T follicular helper cell (primary cell): ENCODE measurements around the gene IRF2.

Source experiments
- DNase-seq: peaks from one replicate; pipeline ENCODE4 v3.0.0-alpha.2; 2020; ENCODE audit warnings: low read depth
- total RNA-seq, 2 experiments: gene quantifications; one replicate each; lab custom pipeline; 2026; lab: John Stamatoyannopoulos, UW

The IRF2 gene
- total RNA-seq = 56.6 to 73.9 reads per million in 2 experiments

DNA sequence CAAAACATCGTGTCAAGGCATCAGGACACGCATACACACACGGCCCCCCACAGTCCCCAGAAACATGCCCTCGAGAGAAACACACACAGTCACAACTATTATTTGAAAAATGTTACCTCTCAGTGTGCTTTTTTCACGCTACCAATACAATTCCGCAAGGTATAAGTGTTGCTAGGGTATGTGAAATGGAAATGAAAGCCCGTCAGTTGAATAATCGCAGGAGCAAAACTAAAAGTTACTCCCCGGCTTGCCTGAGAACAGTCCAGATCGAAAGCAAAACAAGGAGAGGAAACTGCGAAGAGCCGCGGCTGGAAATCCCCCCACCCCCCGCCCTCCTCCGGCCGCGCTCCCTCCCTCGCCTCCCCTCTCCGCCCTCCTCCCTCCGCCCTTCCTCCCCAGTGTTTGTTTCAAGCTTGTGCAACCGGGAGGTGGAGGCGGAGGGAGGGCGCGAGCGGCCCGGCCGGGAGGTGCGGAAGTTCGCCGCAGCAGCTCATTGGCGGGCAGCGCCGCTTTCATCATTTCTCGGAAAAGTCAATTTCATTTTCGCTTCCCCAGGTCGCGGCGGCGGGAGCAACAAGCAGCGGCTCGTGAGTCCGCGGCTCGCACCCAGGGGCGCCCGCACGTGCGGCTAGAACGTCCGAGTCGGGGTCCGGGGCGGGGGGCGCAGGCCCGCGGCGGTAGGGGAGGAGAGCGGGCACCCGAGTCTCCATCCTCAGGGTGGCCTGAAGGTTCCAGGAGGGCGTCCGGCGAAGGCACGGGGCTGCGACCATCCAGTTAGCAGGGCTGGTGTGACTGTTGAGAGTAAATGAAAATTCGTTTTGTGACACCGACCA lies at the start of gene IRF2:
Gene IRF2, minus strand, starts transcription at position 288 of the 833 bp plus-strand sequence. CDS start 45,486 bp downstream, outside the sequence.
- DNase-seq = peak; percentile 95

DNA sequence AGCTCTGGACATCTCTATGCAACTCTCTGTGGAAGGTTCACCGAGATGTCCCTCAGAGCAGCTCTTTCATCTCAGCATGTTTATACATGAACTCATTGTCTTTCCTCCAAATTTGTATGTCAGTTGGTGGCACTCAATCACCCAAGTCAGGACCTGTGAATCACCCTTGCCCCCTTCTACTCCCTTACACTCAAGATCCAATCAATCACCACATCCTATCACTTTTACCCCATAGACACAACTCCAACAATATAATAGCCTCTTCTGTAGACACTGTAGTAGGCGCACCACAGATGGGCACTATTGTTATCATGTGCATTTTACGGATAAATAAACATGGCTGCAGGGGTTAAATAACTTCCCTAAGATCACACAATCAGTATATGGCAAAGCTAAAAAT lies 41.3 kb upstream of the IRF2 start:
- no peak for DNase-seq

DNA sequence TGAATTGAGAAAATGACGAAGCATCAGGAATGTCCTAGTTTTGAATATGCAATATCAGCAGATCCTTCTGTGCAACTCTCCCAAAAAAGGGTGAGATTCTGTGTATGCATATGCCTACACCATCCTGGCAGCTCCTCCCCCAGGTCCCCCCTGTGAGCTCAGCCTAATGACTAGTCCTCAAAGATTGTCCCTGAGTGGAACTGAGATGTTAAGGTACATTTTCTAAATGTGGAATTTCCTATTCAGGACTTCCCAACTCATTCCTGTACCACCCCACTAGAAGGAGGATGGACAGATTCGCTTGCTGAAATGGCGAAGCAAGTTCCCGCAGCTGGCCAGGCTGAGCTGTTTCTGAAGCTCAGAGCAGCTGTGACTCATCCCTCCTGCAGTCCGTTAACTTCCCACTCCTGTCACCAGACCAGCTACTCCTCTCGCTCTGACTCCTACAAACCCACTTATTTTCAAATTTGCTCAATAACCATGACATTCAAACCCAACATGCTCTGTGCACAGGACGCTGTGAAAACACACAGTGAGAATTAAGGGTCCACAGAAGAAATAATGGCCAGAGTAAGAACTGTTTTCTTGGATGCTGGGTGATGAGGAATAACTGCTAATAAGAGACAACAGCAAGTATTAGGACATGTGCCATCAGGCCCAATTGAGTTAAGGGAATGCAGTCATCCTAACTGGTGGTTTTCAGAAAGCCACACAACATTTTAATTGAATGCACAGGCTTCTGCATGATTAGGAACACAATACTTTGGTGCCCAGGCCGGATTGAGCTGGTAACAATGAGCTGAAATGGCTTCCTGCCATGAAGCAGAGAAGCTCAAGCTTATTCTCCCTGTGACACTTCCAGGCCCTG lies 40.0 kb upstream of the IRF2 start:
- DNase-seq = no peak

DNA sequence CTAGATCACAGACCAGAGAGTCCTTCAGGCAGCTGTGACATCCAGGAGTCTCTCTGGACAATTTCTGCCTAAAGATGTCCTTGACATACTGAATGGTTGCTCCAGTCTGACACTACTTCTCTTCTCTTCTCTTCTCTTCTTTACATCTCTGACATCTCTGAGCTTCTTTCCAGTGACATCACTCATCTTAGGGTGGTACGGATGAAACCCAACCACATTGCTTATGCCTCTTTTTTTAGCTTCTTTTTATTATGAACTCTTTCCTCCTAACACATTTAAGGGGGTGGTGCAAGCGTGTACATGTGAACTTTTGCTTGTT lies 39.4 kb upstream of the IRF2 start:
- DNase-seq = no peak

DNA sequence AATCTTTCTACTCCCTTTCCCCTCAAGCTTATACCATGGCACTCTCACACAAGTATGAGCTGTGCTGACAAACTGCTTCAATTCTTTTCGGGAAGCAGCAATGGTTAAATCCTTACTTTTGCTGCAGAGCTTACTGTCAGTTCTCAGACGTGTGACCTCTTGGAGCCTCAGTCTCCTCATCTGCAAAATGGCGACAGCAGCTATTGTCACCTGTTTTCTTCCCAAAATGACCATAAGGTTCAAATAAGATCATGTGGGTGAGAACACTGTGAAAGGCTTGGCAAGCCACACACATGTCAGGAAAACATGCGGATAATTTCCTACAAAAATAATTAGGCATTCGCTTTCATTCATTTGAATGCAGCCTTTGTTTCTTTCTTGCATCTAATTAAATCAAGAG lies 36.8 kb upstream of the IRF2 start:
- DNase-seq = no peak

DNA sequence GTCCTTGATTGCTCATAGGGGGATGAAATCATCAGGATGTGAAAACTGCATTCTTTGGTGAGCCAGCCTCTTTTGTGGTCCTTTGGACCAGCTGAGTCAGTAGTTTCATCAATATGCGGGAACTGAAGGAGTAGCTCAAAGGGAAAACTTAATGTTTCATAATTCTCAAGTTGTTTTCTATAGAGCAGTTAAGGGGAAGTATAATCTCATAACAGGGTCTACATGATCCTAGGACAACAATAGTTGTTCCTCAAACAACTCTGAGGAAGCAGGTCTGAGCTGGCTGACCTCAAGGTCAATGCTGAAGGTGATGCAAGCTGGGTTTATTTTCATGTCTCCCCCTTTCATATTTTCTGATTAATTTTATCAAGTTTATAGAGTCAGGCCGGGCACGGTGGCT lies 36.1 kb upstream of the IRF2 start:
- no peak for DNase-seq

DNA sequence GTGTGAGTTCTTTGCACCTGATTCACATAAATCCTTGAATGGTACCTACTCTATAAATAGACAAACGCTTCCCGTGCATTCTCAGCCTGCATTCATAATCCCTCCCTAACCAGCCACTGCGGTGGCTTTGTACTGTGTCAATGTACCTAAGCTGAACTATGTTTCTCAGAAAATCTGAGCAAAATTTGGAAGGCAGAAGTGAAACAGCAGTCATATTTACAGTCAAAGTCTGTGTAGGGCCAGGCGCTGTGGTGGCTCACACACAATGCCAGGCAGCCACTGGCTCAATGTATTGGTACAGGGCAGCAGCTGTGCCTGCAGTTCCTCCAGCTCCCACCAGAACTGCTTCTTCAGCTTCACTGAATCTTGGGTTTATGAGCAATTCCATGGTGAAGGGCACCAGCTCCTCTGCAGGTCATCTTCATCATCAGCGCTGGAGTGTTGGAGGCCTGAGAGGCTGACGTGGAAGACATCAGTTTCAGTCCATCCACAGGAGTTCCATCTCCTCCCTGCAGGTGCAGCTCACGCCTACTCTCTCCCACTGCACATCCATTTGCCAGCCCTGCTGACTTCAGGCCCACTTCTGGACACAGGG lies 32.3 kb upstream of the IRF2 start:
- no peak for DNase-seq

DNA sequence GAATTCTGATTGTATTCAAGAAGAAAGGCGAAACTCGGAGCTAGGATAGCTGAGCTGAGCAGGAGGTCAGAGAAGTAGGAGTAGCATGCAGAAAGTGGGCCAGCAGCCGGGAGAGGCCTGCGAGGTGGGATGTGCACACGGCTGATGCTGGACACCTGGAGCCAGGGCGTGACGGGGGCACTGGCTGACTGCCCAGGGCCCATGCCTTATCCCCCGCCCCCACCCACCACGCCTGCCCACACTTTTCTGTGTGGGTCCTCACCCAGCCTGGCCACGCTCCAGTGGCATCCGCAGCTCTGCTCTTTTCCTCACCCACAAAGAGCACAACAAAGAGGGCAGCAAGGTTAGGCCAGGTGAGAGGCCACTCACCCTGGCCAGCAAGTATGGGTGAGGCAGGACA lies 30.0 kb upstream of the IRF2 start:
- DNase-seq = no peak

DNA sequence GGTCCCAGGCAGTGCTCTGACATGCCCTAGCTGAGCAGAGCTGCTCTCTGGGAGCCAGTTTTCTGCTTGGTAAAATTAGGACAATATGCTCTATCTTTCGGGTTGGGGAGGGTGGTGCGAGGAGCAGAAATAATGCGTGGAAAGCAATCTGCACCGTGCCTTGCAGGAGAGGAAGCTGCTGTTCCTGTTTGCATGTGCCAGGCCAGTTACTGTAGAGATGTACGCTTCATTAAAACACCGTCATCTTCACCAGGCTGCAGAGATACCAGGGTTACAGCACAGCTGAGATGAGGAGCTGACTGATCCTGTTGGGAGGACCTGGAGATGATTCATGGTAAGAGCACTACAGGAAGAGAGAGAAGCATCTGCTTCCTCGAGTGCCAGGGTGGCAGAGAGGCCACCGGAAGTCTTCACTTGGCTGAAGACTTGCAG lies 29.5 kb upstream of the IRF2 start:
- no peak for DNase-seq

DNA sequence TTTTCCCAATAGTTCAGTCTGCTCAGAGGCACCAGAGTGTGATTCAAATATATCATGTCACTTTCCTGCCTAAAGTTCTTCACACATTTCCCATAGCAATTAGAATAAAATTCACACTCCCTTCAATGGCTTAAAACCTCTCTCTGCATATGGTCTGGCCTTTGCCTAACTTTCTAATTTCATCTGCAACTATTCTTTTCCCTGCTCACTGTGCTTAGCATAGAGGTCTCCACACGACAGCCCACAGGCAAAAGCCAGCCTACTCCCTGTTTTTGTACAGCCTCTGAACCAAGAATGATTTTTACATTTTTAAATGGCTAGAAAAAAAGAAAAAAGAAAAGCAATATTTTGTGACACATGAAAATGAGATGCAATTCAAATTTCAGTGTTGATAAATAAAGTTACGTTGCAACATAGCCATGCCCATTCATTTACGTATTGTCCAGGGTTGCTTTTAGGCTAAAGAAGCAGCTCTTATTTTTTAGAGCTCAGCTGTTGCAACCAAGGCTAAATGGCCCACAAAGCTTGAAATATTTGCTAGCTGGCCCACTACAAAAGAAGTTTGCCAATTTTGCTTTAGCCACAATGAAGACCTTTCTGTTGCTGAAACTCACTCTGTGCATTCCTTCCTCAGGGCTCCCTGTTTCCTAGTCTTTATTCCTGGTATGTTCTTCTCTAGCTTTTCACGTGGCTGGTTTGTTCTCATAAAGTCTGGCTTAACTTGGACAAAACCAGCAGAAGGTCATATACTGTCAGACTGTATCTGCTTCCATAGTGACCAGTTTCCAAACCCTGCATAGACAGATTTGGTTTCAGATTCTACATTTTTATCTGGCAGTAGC lies 26.6 kb upstream of the IRF2 start:
- no peak for DNase-seq

DNA sequence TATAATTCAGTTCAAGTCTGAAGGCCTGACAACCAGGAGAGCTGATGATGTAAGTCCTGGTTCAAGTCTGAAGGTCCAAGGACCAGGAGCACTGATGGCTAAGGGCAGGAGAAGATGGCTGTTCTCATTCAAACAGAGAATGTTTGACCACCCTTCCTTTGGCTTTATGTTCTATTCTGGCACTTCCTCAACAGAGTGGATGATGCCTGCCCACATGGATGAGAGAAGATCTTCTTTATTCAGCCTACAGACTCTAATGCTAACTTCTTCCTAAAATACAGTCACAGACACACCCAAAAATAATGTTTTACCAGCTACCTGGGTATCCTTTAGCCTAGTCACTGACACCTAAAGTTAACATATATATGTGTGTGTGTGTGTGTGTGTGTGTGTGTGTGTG lies 25.6 kb upstream of the IRF2 start:
- DNase-seq = no peak

DNA sequence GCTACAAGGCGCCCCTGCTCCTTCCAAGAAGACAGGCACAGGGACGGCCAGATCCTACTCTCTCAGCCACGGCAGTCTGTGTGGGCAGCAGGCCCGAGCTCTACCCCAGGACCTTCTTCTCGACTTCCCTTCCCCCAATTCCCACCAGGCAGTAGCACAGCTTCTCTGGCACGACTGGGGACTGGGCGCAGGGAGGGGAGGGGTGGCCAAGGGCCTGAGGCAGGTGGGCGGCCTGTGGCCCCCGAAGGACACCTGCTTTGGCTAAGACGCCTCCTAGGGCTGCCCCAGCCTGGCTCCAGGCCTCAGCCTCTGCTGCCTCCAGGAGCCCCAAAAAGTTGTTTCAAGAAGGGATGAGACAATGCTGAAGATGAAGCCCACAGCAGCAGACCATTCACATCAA lies 24.2 kb upstream of the IRF2 start:
- no peak for DNase-seq

DNA sequence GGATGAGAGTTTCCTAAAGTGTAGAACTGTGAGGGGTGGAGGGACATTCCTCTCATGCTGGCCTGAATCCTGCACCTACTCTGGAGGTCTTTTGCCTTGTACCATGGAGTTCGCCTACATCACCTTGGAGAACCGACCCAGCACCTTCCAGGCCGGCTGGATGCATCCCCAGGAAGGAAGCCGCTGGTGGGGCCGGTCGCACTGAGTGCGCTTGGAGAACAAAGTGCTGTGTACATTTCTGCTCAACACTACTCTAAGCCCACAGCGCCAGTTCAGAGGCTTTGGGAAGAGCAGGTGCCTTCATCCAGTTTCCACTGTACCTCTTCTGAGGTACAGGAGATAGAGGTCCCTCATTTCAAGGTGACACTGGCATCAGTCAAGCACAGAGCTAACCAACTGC lies 15.4 kb upstream of the IRF2 start:
- no peak for DNase-seq

DNA sequence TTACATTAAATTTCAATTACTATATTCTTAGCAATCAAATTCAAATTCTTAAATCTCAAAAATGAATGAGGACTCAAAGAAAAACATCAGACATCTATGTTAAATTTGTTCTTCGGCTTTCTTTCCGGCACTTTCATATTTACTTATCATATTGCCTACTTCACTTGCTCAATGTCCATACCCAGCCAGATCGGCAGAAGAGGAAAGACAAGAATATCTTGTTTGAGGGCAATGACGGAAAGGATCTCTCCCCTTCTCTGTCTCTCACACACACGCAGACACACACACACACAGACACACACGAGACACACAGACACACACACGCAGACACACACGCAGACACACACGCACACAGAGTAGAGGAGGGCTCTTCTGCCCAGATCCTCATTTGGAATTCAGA lies 13.2 kb upstream of the IRF2 start:
- no peak for DNase-seq

DNA sequence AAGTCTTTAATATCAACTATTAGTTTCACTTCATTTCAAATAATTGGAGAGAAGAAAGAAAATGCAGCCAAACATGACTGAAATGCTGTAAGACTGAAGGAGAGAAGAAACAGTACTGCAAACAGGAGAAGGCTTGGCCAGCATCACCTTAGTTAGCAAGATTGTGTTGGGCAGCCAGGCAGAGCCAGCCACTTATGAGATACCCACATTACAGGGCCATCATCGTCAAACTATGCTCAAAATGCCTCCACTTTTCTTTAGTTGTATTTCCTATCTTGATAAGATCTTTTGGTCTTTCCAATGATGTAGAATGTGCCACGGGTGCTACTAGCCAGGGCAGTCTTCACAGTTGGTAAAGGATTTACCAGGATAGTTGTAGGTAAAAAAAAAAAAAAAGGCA lies 10.9 kb upstream of the IRF2 start:
- no peak for DNase-seq

DNA sequence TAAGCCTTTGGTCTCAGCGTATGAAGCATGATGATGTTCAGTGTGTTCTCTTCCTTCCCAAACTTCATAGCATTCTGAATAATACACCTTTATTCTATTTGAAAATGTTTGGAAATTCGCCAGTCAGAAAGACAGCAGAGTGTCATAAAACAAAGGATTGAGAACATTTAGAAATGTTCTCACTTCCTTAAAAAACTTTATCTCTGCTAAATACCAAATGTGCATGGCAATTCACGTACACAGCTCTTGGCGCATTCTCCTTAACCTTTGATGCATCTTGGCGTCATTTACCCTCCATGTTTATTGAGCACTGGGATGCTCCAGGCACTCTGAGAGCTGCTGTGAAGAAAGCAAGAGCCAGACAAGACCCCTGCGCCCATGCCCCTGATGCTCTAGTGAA lies 7.2 kb upstream of the IRF2 start:
- no peak for DNase-seq

DNA sequence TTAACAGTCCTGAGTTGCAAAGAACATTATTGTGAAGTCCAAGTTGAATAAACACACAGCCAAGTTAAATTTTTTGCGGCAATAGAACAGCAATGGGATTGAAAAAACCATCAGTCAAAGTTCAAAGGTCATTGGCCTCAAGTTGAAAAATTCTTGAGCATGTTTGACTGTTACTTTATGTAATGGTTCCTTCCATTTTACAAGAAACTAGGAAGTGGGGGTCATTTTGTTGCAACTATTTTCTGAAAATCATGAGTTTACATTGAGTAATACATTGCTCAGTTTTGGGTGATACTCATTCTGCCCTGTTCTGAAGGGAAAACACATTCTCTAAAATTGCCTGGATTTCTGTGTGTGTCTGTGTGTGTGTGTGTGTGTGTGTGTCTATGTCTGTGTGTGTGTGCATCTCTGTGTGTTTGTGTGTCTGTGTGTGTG lies 5.2 kb upstream of the IRF2 start:
- no peak for DNase-seq

DNA sequence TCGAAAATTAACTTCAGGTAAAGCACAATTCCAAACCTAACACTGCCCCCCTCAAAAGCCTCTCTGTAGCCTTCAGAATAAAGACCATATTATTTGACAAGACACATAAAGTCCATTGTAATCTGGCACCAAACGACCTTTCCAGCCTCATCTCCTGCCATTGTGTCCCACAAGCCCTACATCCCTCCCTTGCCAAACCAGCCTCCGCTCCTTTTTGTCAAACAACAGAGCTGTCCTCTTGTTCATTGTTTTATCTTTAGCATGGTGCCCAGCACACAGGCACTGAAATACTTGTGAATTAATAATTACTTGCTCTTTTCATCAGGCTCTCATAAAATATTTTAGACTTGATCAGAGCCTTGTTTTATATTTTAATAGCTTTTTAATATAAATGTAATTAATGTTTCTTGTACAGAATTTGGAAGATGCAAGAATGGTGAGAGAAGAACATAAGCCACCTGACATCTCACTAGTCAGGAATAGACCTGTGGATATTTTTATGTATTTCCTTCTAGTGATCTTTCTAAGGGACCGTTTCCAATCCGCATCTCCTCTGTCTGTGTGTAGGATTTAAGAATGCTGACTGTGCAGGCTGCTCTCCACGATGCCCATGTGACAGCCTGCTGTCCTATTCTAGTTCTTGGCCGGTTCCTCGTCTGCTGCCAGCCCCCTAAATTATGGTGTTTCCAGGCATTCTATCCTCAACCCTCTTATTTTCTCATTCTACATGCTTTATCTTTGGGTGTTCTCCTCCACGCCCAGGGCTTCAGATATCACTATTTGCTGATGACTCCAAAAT lies 3.0 kb upstream of the IRF2 start:
- DNase-seq = no peak

DNA sequence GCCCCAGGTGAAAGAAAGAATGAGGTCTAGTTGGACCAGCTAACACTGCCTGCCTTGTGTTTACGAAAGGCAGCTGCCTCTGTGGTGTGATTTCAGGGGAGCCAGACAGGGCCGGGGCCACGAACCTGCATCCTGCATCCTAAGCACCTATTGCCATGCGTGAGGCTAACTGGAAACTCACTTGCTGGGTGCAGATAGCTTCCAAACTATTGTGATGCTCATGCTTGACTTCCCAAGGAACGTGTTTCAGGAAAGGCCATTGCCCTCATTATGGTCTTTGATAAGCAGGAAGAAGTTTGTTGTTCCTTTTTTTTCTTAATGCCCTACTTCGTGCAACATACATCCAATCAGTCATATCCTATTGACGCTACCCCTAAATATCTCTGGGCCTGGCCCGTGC lies 2.3 kb upstream of the IRF2 start:
- DNase-seq = no peak

DNA sequence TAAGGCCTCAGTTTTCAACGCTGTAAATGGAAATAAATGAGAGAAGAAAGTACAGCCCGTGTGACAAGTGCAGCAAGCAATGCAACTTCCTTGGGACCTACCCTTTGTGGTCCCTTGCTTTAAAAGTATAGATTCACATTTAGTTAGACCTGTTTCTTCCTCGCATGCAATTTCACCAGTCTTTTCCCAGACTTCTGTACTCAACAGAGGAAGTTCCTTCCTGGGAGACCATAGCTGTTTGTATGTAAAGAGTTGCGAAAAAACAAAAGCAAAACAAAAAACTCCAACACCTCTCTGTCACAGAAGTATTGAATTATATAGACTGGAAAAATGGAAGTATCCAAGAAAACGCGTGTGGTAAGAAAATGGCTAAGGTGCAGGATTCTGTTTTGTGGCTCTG lies 1.1 kb upstream of the IRF2 start:
- no peak for DNase-seq

DNA sequence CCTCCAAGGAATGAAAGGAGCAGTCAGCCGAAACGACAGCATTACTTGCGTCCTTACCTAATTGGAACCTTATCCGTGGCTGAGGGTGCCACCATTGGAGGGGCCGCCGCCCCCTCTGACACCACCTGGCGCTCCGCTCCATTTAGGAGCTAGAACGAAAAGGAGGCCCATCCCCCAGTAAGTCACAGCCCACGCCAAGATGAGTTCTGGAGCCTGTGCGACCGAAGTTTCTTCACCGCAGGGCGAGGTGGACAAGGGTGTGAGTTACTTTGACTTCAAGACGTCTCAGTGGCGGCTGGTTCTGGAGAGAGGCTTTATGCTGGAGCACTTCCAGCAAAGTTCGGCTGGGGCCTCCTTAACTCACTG lies 729 bp upstream of the IRF2 start:
- peak; percentile 17 for DNase-seq
